Caco-2 (cell line): Measurements from ENCODE around the gene MAN1A1. TPM values are rescaled to one million over a fixed set of nuclear protein-coding genes. Genes with fewer than 3 reads are reported as not detected.

ENCODE experiments used
- BruUV-seq: library from RNA; stranded (reverse); fragments of 400-500 nt; replicated peaks from 2 replicates; lab custom pipeline; 2021; lab: Mats Ljungman, UMichigan
- CTCF ChIA-PET: fragments of 300-600 bp; sonication (Branson Sonifier 250); formaldehyde crosslinking; loops from one replicate; lab custom pipeline; 2022; ENCODE audit warnings: antibody characterized with exemption; lab: Charles Lee
- POLR2A ChIA-PET: fragments of 300-600 bp; sonication (Branson Sonifier 250); formaldehyde crosslinking; loops from one replicate; lab custom pipeline; 2022; ENCODE audit warnings: antibody characterized with exemption; lab: Charles Lee
- DNase-seq, 2 experiments: peaks; one replicate each; pipeline versions ENCODE4 v3.0.0 to v3.0.0-alpha.2; 2020 to 2022
- H3K27me3 ChIP-seq: replicated peaks from 2 replicates; pipeline ENCODE4 v1.6.0; 2011; ENCODE audit warnings: low read length; ENCODE audit not compliant: control insufficient read depth, insufficient read depth
- H3K36me3 ChIP-seq: 2 replicates; pipeline ENCODE4 v1.5.1; 2011; ENCODE audit warnings: low read length; ENCODE audit not compliant: control insufficient read depth, insufficient read depth
- H3K4me1 ChIP-seq: fragments of 250-450 bp; sonication (Bioruptor Pico); 2 replicates; pipeline ENCODE4 v1.5.1; 2020; ENCODE audit warnings: mild to moderate bottlenecking
- H3K4me3 ChIP-seq: 2 replicates; pipeline ENCODE4 v1.5.1; 2011; ENCODE audit warnings: low read depth, mild to moderate bottlenecking, control low read depth, low read length
- H3K9me3 ChIP-seq: fragments of 250-450 bp; sonication (Bioruptor Pico); 2 replicates; pipeline ENCODE4 v1.5.1; 2020; ENCODE audit warnings: mild to moderate bottlenecking, moderate library complexity
- H3K27ac Mint-ChIP-seq: one replicate; pipeline ENCODE4 v1.8.0; 2022; ENCODE audit warnings: mixed read lengths; ENCODE audit not compliant: unreplicated experiment
- H3K27me3 Mint-ChIP-seq: one replicate; pipeline ENCODE4 v1.8.0; 2022; ENCODE audit warnings: mixed read lengths; ENCODE audit not compliant: insufficient read depth, unreplicated experiment
- H3K36me3 Mint-ChIP-seq: one replicate; pipeline ENCODE4 v1.8.0; 2022; ENCODE audit warnings: mild to moderate bottlenecking, mixed read lengths; ENCODE audit not compliant: insufficient read depth, unreplicated experiment
- H3K4me1 Mint-ChIP-seq: one replicate; pipeline ENCODE4 v1.8.0; 2022; ENCODE audit warnings: low read depth, mixed read lengths; ENCODE audit not compliant: unreplicated experiment
- H3K4me3 Mint-ChIP-seq: one replicate; pipeline ENCODE4 v1.8.0; 2022; ENCODE audit warnings: mild to moderate bottlenecking, moderate library complexity, mixed read lengths; ENCODE audit not compliant: unreplicated experiment
- H3K9me3 Mint-ChIP-seq: one replicate; pipeline ENCODE4 v1.8.0; 2022; ENCODE audit warnings: mixed read lengths; ENCODE audit not compliant: unreplicated experiment
- CTCF ChIP-seq, 2 experiments: fragments of 200-600 bp in 1 of 2; IDR thresholded peaks; 1 replicate in 1 of 2; 2 replicates in 1 of 2; pipeline versions ENCODE4 v1.5.1 to v1.8.0; 2011 to 2022; ENCODE audit warnings: antibody characterized with exemption in 1 of 2, control low read depth in 1 of 2, inconsistent platforms in 1 of 2, low read depth in 1 of 2, low read length in 1 of 2, mild to moderate bottlenecking in 1 of 2, moderate library complexity in 1 of 2; ENCODE audit not compliant: insufficient read depth in 1 of 2, severe bottlenecking in 1 of 2, unreplicated experiment in 1 of 2
- intact Hi-C: fragments of 100-400 bp; cut with micrococcal nuclease; formaldehyde crosslinking; loops from one replicate; pipeline ENCODE4 v1.10.0; 2022; ENCODE audit not compliant: unreplicated experiment
- total RNA-seq: library from RNA; stranded (reverse); gene quantifications from 2 replicates; pipeline ENCODE4 v1.2.3, GENCODE V29; 2022

MAN1A1 gene
- total RNA-seq, 1 experiment from 2014 or later: 28.7 TPM

DNA sequence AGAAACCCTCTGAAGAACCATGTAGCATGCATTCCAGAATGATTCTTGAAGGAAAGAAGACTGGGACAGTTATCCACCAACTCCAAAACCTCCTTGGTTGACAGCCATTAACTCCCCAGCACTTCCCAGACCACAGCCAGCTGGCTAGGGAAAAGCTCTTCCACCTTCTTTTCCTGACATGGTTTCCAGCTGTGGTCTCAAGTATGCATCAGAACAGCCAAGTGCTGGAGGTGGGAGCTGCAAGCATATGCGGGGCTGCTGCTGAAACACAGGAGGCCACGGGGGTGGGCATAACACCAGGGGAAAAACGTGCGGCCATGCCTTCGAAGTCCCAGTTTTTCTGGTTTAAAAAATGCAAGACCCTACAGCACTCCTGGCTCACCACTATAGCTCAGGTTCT lies 163.1 kb downstream of the MAN1A1 start:
- no peak for DNase-seq
- TF ChIP-seq CTCF (IDR thresholded peaks at IDR 0.05; ENCODE audit: insufficient read depth in 1 of 2, low read depth in 1 of 2, low read length in 1 of 2, severe bottlenecking in 1 of 2, unreplicated experiment in 1 of 2): no peak
- intact Hi-C loops: no loop called here
- ChIA-PET CTCF (no interaction called here), POLR2A (no interaction called here)
- Mint-ChIP-seq H3K27ac (no peak overlapping the region), H3K27me3 (no peaks in the 10 kb centered on the region), H3K4me3 (no peak overlapping the region), H3K36me3 (peaks cover 31% of the 10 kb centered on the region), H3K4me1 (no peaks in the 10 kb centered on the region), H3K9me3 (no peaks in the 10 kb centered on the region)
- Histone ChIP-seq H3K36me3 (peaks cover 2% of the 10 kb centered on the region; the same call in 1 of the 2 replicates), H3K9me3 (no peaks in the 10 kb centered on the region), H3K4me3 (no peak overlapping the region), H3K27me3 (no peaks in the 10 kb centered on the region), H3K4me1 (no peaks in the 10 kb centered on the region)
- BruUV-seq: no TSS peak

- ChIA-PET POLR2A (no interaction called here), CTCF (no interaction called here)
- Mint-ChIP-seq H3K9me3 (no peaks in the 10 kb centered on the region), H3K4me1 (no peaks in the 10 kb centered on the region), H3K27ac (no peak overlapping the region), H3K36me3 (peaks cover 35% of the 10 kb centered on the region), H3K4me3 (no peak overlapping the region), H3K27me3 (no peaks in the 10 kb centered on the region)
- no peaks in the 10 kb centered on the region for H3K9me3 ChIP-seq
- H3K27me3 ChIP-seq: no peaks in the 10 kb centered on the region
- no peaks in the 10 kb centered on the region for H3K4me1 ChIP-seq
- intact Hi-C loops: no loop called here
- no peak for DNase-seq
- H3K4me3 ChIP-seq: no peak overlapping the region
- no TSS peak for BruUV-seq
- no peaks in the 10 kb centered on the region; the same call in 1 of the 2 replicates for H3K36me3 ChIP-seq
- TF ChIP-seq CTCF (IDR thresholded peaks at IDR 0.05; ENCODE audit: insufficient read depth in 1 of 2, low read depth in 1 of 2, low read length in 1 of 2, severe bottlenecking in 1 of 2, unreplicated experiment in 1 of 2): no peak
Measured at GRCh38 chr6:119184008-119184648, 165.4 kb downstream of the MAN1A1 start.

DNA sequence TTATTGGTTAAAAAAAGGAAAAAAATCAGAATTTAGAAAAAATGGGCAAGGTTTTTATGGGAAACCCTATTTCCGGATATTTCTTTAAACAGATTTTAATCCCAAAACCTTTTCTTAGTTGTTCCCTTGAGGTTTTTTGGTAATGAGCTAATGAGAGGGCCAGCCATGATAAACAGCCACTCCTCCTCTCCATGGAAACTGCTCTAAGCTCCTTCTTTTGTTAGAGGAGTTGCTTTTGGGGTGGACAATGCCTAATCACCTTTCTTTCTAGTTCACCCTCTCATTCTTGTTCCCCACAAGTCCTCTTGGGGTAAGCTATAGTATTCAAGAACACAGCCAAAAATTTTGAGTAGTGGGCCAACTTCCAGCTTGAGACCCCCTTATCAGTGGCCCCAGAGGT lies 166.1 kb downstream of the MAN1A1 start:
- intact Hi-C loops: no loop called here
- no TSS peak for BruUV-seq
- no peak overlapping the region for H3K4me3 Mint-ChIP-seq
- H3K27ac Mint-ChIP-seq: no peak overlapping the region
- no peak for TF ChIP-seq CTCF (IDR thresholded peaks at IDR 0.05; ENCODE audit: insufficient read depth in 1 of 2, low read depth in 1 of 2, low read length in 1 of 2, severe bottlenecking in 1 of 2, unreplicated experiment in 1 of 2)
- H3K4me1 Mint-ChIP-seq: no peaks in the 10 kb centered on the region
- H3K36me3 Mint-ChIP-seq: peaks cover 33% of the 10 kb centered on the region
- Histone ChIP-seq H3K27me3 (no peaks in the 10 kb centered on the region), H3K36me3 (no peaks in the 10 kb centered on the region; the same call in 1 of the 2 replicates), H3K4me3 (no peak overlapping the region), H3K4me1 (no peaks in the 10 kb centered on the region), H3K9me3 (no peaks in the 10 kb centered on the region)
- no peak for DNase-seq
- ChIA-PET CTCF (no interaction called here), POLR2A (no interaction called here)
- no peaks in the 10 kb centered on the region for H3K9me3 Mint-ChIP-seq
- no peaks in the 10 kb centered on the region for H3K27me3 Mint-ChIP-seq
